WTC11 (cell line): ENCODE results near the gene LRRK2. TPM values are rescaled to one million over a fixed set of nuclear protein-coding genes. Genes with fewer than 3 reads are reported as not detected.

ENCODE experiments used
- ATAC-seq: fragments of 200-7000 bp; cut with Tn5 transposase; 2 replicates; pipeline ENCODE4 v1.10.0; 2021; ENCODE audit warnings: mild to moderate bottlenecking, moderate library complexity
- CTCF ChIA-PET: fragments of 300-600 bp; sonication (Branson Sonifier 250); formaldehyde crosslinking; loops from one replicate; lab custom pipeline; 2021; ENCODE audit warnings: antibody characterized with exemption; lab: Charles Lee
- POLR2A ChIA-PET: fragments of 350-600 bp; sonication (Branson Sonifier 250); formaldehyde crosslinking; loops from one replicate; lab custom pipeline; 2021; ENCODE audit warnings: antibody characterized with exemption; lab: Charles Lee
- DNase-seq: peaks from one replicate; pipeline ENCODE4 v3.0.0; 2021; ENCODE audit warnings: low spot score
- H3K27ac Mint-ChIP-seq: 2 replicates; pipeline ENCODE4 v1.8.0; 2021; ENCODE audit warnings: mixed read lengths
- H3K27me3 Mint-ChIP-seq: 2 replicates; pipeline ENCODE4 v1.8.0; 2021; ENCODE audit warnings: low read depth, mild to moderate bottlenecking, moderate library complexity, mixed read lengths
- H3K36me3 Mint-ChIP-seq: 2 replicates; pipeline ENCODE4 v1.8.0; 2021; ENCODE audit warnings: mixed read lengths
- H3K4me1 Mint-ChIP-seq: 2 replicates; pipeline ENCODE4 v1.8.0; 2022; ENCODE audit warnings: mixed read lengths
- H3K4me3 Mint-ChIP-seq: 2 replicates; pipeline ENCODE4 v1.8.0; 2021; ENCODE audit warnings: mild to moderate bottlenecking, moderate library complexity, mixed read lengths
- H3K9me3 Mint-ChIP-seq: 2 replicates; pipeline ENCODE4 v1.8.0; 2021; ENCODE audit warnings: mixed read lengths
- AFF4 ChIP-seq: sonication (generic); formaldehyde crosslinking; IDR thresholded peaks from 2 replicates; pipeline ENCODE4 v1.8.1; 2023; ENCODE audit warnings: mild to moderate bottlenecking, missing genetic modification reagents, borderline replicate concordance
- ATF2 ChIP-seq: sonication (generic); formaldehyde crosslinking; IDR thresholded peaks from 2 replicates; pipeline ENCODE4 v1.8.1; 2022; ENCODE audit warnings: low read depth, missing genetic modification reagents, borderline replicate concordance
- ELF4 ChIP-seq: sonication (generic); formaldehyde crosslinking; IDR thresholded peaks from 2 replicates; pipeline ENCODE4 v1.8.1; 2022; ENCODE audit warnings: low read depth, mild to moderate bottlenecking, moderate library complexity, missing genetic modification reagents
- ERG ChIP-seq: fragments of 250-450 bp; sonication (Bioruptor Pico); IDR thresholded peaks from 2 replicates; pipeline ENCODE4 v1.8.0; 2021; ENCODE audit warnings: mild to moderate bottlenecking
- FOXJ3 ChIP-seq: sonication (generic); formaldehyde crosslinking; IDR thresholded peaks from 2 replicates; pipeline ENCODE4 v1.9.0; 2021; ENCODE audit warnings: missing genetic modification reagents, mild to moderate bottlenecking, borderline replicate concordance
- FOXK1 ChIP-seq: sonication (generic); formaldehyde crosslinking; IDR thresholded peaks from 2 replicates; pipeline ENCODE4 v1.8.0; 2022; ENCODE audit warnings: mild to moderate bottlenecking, moderate library complexity, missing genetic modification reagents
- GABPB1 ChIP-seq: sonication (generic); formaldehyde crosslinking; IDR thresholded peaks from 2 replicates; pipeline ENCODE4 v1.8.1; 2023; ENCODE audit warnings: mild to moderate bottlenecking, missing genetic modification reagents
- HMGA2 ChIP-seq: fragments of 250-450 bp; sonication (Bioruptor Pico); IDR thresholded peaks from 2 replicates; pipeline ENCODE4 v1.4.0; 2021; ENCODE audit warnings: mild to moderate bottlenecking, moderate library complexity
- HMGXB4 ChIP-seq: sonication (generic); formaldehyde crosslinking; IDR thresholded peaks from 2 replicates; pipeline ENCODE4 v1.8.1; 2023; ENCODE audit warnings: mild to moderate bottlenecking, moderate library complexity, missing genetic modification reagents
- JUN ChIP-seq: sonication (generic); formaldehyde crosslinking; IDR thresholded peaks from 2 replicates; pipeline ENCODE4 v1.8.0; 2023; ENCODE audit warnings: mild to moderate bottlenecking, missing genetic modification reagents
- NFYB ChIP-seq: sonication (generic); formaldehyde crosslinking; conservative IDR thresholded peaks from 2 replicates; pipeline ENCODE4 v1.8.0; 2022; ENCODE audit warnings: low read depth, missing genetic modification reagents
- NR3C1 ChIP-seq: sonication (generic); formaldehyde crosslinking; conservative IDR thresholded peaks from 2 replicates; pipeline ENCODE4 v1.8.1; 2023; ENCODE audit warnings: low read depth, mild to moderate bottlenecking, missing genetic modification reagents
- PREB ChIP-seq: sonication (generic); formaldehyde crosslinking; IDR thresholded peaks from 2 replicates; pipeline ENCODE4 v1.8.1; 2022; ENCODE audit warnings: mild to moderate bottlenecking, missing genetic modification reagents, moderate library complexity, borderline replicate concordance
- PRRX2 ChIP-seq: fragments of 250-450 bp; sonication (Bioruptor Pico); IDR thresholded peaks from 2 replicates; pipeline ENCODE4 v1.8.0; 2021; ENCODE audit warnings: mild to moderate bottlenecking
- SMAD3 ChIP-seq: sonication (generic); formaldehyde crosslinking; IDR thresholded peaks from 2 replicates; pipeline ENCODE4 v1.8.0; 2022; ENCODE audit warnings: missing genetic modification reagents, mild to moderate bottlenecking, borderline replicate concordance
- SMAD4 ChIP-seq: sonication (generic); formaldehyde crosslinking; IDR thresholded peaks from 2 replicates; pipeline ENCODE4 v1.8.0; 2022; ENCODE audit warnings: mild to moderate bottlenecking, missing genetic modification reagents
- TCF7 ChIP-seq: sonication (generic); formaldehyde crosslinking; IDR thresholded peaks from 2 replicates; pipeline ENCODE4 v1.8.0; 2022; ENCODE audit warnings: mild to moderate bottlenecking, low read depth, missing genetic modification reagents, moderate library complexity
- USF2 ChIP-seq: sonication (generic); formaldehyde crosslinking; IDR thresholded peaks from 2 replicates; pipeline ENCODE4 v1.8.1; 2023; ENCODE audit warnings: mild to moderate bottlenecking, missing genetic modification reagents, moderate library complexity
- ZBTB21 ChIP-seq: sonication (generic); formaldehyde crosslinking; IDR thresholded peaks from 2 replicates; pipeline ENCODE4 v1.8.1; 2023; ENCODE audit warnings: mild to moderate bottlenecking, missing genetic modification reagents, borderline replicate concordance
- ZNF317 ChIP-seq: sonication (generic); formaldehyde crosslinking; IDR thresholded peaks from 2 replicates; pipeline ENCODE4 v1.8.1; 2023; ENCODE audit warnings: low read depth, mild to moderate bottlenecking, moderate library complexity, missing genetic modification reagents, borderline replicate concordance
- ZNF416 ChIP-seq: fragments of 250-450 bp; sonication (Bioruptor Pico); IDR thresholded peaks from 2 replicates; pipeline ENCODE4 v1.9.0; 2021; ENCODE audit warnings: mild to moderate bottlenecking, inconsistent platforms
- ZNF532 ChIP-seq: fragments of 250-450 bp; sonication (Bioruptor Pico); IDR thresholded peaks from 2 replicates; pipeline ENCODE4 v1.9.0; 2021; ENCODE audit warnings: mild to moderate bottlenecking, borderline replicate concordance
- total RNA-seq: library from RNA; stranded (reverse); gene quantifications from 3 replicates; pipeline ENCODE4 v1.2.3, GENCODE V29; 2021

Gene LRRK2
- total RNA-seq, 1 experiment from 2014 or later: 0.46 TPM

GRCh38 chr12:40313928-40314327, 89.1 kb downstream of the LRRK2 start:
- TF ChIP-seq ZNF317 (CRISPR knock-in tag) (no peak), PRRX2 (CRISPR knock-in tag) (no peak), JUN (CRISPR knock-in tag) (no peak), NR3C1 (CRISPR knock-in tag) (no peak), ERG (CRISPR knock-in tag) (no peak), FOXK1 (CRISPR knock-in tag) (no peak), HMGA2 (CRISPR knock-in tag) (no peak), PREB (no peak), ZNF416 (no peak), TCF7 (no peak), HMGXB4 (no peak), SMAD4 (CRISPR knock-in tag) (no peak), GABPB1 (CRISPR knock-in tag) (no peak)
- CTCF ChIA-PET: no interaction called here
- no peak for ATAC-seq
- Mint-ChIP-seq H3K36me3 (no peaks in the 10 kb centered on the region), H3K4me1 (no peaks in the 10 kb centered on the region), H3K4me3 (no peak overlapping the region), H3K9me3 (no peaks in the 10 kb centered on the region), H3K27ac (no peak overlapping the region), H3K27me3 (no peaks in the 10 kb centered on the region)
- POLR2A ChIA-PET: no interaction called here
- DNase-seq: no peak

- Mint-ChIP-seq H3K27me3 (no peaks in the 10 kb centered on the region), H3K27ac (no peak overlapping the region), H3K4me3 (no peak overlapping the region), H3K36me3 (no peaks in the 10 kb centered on the region), H3K4me1 (no peaks in the 10 kb centered on the region), H3K9me3 (no peaks in the 10 kb centered on the region)
- no peak for ATAC-seq
- no peak for DNase-seq
- ChIA-PET POLR2A (no interaction called here), CTCF (interaction anchor here (0.9 to 1.7 kb wide), 2 partner anchors 10 to 23 kb away, joined by 3 to 4 read pairs; no protein-coding TSS in a partner anchor)
- TF ChIP-seq ELF4 (CRISPR knock-in tag) (no peak), PRRX2 (CRISPR knock-in tag) (no peak), SMAD3 (CRISPR knock-in tag) (no peak), ZNF532 (CRISPR knock-in tag) (no peak), ATF2 (CRISPR knock-in tag) (no peak), ZBTB21 (CRISPR knock-in tag) (no peak), USF2 (CRISPR knock-in tag) (no peak), AFF4 (CRISPR knock-in tag) (no peak), NFYB (CRISPR knock-in tag) (no peak), FOXJ3 (CRISPR knock-in tag) (no peak)
Measured at GRCh38 chr12:40314927-40315326, 90.1 kb downstream of the LRRK2 start.
